ENCODE results near the gene PRRC1. TPM values are rescaled to one million over a fixed set of nuclear protein-coding genes. Genes with fewer than 3 reads are reported as not detected.
A peak's percentile ranks its signal among the peaks of the same experiment; 100 is the strongest.

The PRRC1 gene
- total RNA-seq, 2 experiments from 2014 or later: 39.4 to 44.0 TPM

DNA sequence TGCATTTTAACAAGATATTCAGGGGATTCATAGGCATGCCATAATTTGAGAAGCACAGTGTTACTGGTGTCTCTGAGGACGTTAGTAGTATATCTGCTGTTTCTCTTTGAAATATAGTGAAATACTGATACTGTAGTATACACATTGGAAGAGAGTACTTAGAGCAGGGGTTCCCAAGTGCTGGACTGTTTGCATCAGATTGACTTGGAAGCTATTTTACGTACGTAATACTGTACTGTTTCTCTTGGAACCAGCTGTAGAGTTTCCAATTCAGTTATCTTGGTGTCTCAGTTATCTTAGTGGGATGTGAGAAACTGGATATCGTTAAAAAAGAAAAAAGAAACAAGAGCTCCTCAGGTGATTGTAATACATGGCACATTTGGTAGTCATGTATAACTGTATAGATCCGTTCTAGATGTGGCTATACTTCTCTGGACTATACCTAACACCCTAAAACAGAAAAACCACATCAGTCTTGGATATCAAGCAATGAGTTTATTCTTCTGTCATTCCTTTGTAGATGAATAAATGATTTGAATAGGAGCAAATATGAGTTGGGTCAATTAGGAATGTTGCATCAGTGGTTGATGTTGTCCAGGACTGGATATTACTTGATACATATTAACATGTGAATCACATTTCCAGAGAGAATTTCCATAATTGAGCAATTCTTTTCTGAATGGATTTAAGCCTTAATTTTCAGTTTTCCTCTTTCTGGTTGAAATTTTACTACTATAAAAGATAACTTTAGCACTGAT lies 33.4 kb downstream of the PRRC1 start:
- ChIA-PET CTCF (interaction anchor here (0.9 kb wide), 1 partner anchor 13 kb away, joined by 4 read pairs; no protein-coding TSS in a partner anchor), POLR2A (no interaction called here)
- Mint-ChIP-seq H3K27me3 (no peaks in the 10 kb centered on the region), H3K27ac (no peak overlapping the region), H3K4me1 (ENCODE audit: low read depth) (peaks cover 7% of the 10 kb centered on the region), H3K9me3 (no peaks in the 10 kb centered on the region), H3K36me3 (peaks cover 35% of the 10 kb centered on the region), H3K4me3 (no peak overlapping the region)
- DNase-seq: no peak
- intact Hi-C loops (cut with micrococcal nuclease): no loop called here

DNA sequence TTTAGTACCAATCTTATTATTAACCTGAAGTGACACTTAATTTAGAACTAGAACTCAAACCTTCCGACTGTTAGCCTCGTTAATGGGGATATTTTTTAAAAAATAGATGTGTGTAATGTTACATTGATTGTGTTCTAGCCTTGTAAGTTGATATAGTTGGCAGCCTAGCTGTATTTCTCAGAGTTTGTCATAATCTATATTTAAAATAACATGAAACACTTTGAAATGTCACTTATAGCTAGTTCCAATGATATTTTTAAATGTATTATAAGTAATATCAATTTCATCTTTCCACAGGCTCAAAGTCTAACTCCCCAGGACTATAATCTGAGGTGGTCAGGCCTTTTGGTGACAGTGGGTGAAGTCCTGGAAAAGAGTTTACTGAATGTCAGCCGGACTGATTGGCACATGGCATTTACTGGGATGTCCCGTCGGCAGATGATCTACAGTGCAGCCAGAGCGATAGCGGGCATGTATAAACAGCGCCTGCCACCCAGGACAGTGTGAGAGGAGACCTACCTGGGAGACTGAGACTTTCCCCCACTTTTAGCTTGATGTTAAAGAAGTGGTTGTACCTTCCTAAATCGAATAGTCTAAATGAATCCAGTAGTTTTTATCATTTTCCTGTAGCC lies 34.1 kb downstream of the PRRC1 start:
- peaks cover 30% of the 10 kb centered on the region for H3K36me3 Mint-ChIP-seq
- ChIA-PET POLR2A (no interaction called here), CTCF (no interaction called here)
- H3K27ac Mint-ChIP-seq: no peak overlapping the region
- H3K27me3 Mint-ChIP-seq: no peaks in the 10 kb centered on the region
- no peak for DNase-seq
- H3K4me3 Mint-ChIP-seq: no peak overlapping the region
- intact Hi-C loops (cut with micrococcal nuclease): no loop called here
- no peaks in the 10 kb centered on the region for H3K9me3 Mint-ChIP-seq
- H3K4me1 Mint-ChIP-seq (ENCODE audit: low read depth): no peaks in the 10 kb centered on the region

DNA sequence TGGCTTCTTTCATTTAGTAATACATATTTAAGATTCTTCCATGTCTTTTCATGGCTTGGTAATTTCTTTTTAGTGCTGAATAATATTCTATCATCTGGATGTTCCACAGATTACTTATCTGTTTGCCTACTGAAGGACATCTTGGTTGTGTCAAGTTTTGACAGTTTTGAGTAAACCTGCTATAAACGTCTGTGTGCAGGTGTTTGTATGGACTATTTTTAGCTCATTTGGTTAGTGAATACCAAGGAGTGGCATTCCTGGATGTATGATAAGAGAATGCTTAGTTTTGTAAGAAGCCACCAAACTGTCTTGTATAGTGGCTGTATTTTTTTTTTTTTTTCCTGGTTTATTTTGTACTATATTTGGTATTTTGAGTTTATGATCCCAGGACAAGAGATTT lies 38.4 kb downstream of the PRRC1 start:
- no peaks in the 10 kb centered on the region for H3K4me1 Mint-ChIP-seq (ENCODE audit: low read depth)
- no peak for DNase-seq
- no peak overlapping the region for H3K27ac Mint-ChIP-seq
- CTCF ChIA-PET: no interaction called here
- H3K9me3 Mint-ChIP-seq: no peaks in the 10 kb centered on the region
- H3K27me3 Mint-ChIP-seq: no peaks in the 10 kb centered on the region
- no peak overlapping the region for H3K4me3 Mint-ChIP-seq
- intact Hi-C loops (cut with micrococcal nuclease): no loop called here
- POLR2A ChIA-PET: no interaction called here
- peaks cover 21% of the 10 kb centered on the region for H3K36me3 Mint-ChIP-seq

DNA sequence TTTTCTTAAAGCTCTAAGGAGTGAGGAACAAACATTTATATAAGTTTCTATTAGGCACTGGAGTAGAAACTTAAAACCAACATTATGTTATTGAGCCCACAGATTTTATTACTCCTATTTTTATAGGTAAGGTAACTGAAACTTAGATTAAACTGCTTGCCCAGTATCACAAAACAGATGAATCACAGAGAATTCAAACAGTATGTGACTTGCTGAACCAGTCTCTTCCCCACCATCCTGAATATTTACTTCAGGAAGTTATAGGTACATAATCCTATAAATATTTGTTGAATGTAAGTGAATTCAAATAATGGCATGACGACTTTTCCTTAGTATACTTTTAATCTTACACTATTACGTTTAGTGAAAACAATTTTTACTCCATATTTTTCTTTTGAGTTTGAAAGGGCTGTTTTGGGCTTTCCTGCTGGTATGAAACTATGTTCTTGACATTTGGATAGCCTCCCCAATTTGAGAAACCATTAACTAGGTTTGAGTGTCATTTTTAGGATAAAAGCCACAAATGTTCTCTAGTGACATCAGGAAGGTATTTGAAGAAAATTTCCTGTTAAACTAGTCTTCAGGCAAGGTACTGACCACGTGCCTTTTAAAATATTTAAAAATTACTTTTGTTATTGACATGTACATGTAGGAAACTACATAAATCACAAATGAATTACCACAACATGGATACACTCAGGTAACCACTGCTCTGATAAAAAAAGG lies 39.3 kb downstream of the PRRC1 start:
- Mint-ChIP-seq H3K4me1 (ENCODE audit: low read depth) (no peaks in the 10 kb centered on the region), H3K4me3 (no peak overlapping the region), H3K27me3 (no peaks in the 10 kb centered on the region), H3K9me3 (no peaks in the 10 kb centered on the region), H3K27ac (no peak overlapping the region), H3K36me3 (peaks cover 18% of the 10 kb centered on the region)
- ChIA-PET CTCF (no interaction called here), POLR2A (no interaction called here)
- intact Hi-C loops (cut with micrococcal nuclease): no loop called here
- no peak for DNase-seq

DNA sequence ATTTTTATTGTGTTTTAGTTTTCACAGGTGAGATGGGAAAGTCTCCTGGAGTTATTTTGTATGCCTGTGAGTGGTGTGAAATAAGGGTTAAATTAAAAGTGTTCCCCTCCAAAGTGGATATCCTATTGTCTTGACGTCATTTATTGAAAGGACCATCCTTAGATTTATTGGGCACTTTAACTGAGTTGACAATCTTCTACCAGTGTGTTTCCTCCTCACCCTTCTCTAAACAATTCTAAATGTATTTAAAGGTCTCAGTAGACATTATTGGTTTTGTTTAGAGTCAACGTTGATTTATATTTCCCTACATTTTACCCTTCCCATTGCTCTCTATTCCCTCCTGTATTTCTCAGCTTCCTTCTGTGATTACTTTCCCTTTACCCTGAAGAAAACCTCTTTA lies 40.8 kb downstream of the PRRC1 start:
- no peaks in the 10 kb centered on the region for H3K9me3 Mint-ChIP-seq
- intact Hi-C loops (cut with micrococcal nuclease): no loop called here
- H3K27me3 Mint-ChIP-seq: no peaks in the 10 kb centered on the region
- no peak overlapping the region for H3K4me3 Mint-ChIP-seq
- ChIA-PET POLR2A (no interaction called here), CTCF (no interaction called here)
- H3K36me3 Mint-ChIP-seq: peaks cover 14% of the 10 kb centered on the region
- DNase-seq: no peak
- no peaks in the 10 kb centered on the region for H3K4me1 Mint-ChIP-seq (ENCODE audit: low read depth)
- H3K27ac Mint-ChIP-seq: no peak overlapping the region

DNA sequence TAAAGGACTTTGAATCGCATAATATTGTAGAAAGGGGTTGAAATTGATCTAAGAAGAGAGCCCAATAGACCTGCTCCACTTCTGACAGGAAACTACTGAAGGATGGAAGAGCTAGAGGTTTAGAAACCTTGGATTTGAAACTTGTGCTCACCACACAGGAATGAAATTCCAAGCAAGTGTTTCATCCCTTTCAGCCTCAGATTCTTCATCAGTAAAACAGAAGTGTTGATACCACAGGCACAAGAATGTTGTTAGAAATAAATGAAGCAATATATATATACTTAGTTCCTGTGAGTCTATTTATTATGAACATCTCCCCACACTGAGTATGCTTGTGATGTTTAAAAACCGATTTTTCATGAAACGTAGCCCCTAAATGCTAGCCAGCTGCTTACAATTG lies 43.8 kb downstream of the PRRC1 start:
- ChIA-PET CTCF (interaction anchor here (1.1 kb wide), 1 partner anchor 640 kb away, joined by 4 read pairs; no protein-coding TSS in a partner anchor), POLR2A (no interaction called here)
- H3K9me3 Mint-ChIP-seq: no peaks in the 10 kb centered on the region
- H3K4me3 Mint-ChIP-seq: no peak overlapping the region
- intact Hi-C loops (cut with micrococcal nuclease): loop anchor here (5.0 to 10.0 kb wide), 4 partner anchors 196 to 1286 kb away; partner anchors contain the start of gene SLC12A2
- peaks cover 2% of the 10 kb centered on the region for H3K4me1 Mint-ChIP-seq (ENCODE audit: low read depth)
- peaks cover 13% of the 10 kb centered on the region for H3K27me3 Mint-ChIP-seq
- peaks cover 2% of the 10 kb centered on the region for H3K36me3 Mint-ChIP-seq
- H3K27ac Mint-ChIP-seq: no peak overlapping the region
- DNase-seq: no peak

DNA sequence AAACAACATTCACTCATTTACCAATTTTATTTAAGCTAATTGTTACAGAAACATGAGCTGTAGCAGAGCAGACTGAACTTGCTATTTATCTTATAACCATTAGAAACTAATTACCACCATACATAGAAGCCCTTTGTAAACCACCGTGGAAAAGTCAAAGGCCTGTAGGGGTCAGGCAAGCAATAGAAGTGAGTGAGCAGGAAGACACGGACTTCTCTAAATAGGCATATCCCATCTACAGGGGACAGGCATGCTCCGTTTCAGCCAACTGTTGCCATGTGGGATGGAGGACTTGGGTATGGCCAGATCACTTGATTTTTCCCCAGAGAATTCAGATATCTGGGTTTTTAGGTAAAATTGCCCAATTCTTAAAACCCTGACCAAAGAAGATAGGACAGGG lies 44.8 kb downstream of the PRRC1 start:
- ChIA-PET POLR2A (no interaction called here), CTCF (no interaction called here)
- Mint-ChIP-seq H3K4me1 (ENCODE audit: low read depth) (peaks cover 4% of the 10 kb centered on the region), H3K4me3 (no peak overlapping the region), H3K27me3 (peaks cover 18% of the 10 kb centered on the region), H3K36me3 (peaks cover 2% of the 10 kb centered on the region), H3K27ac (no peak overlapping the region), H3K9me3 (no peaks in the 10 kb centered on the region)
- no peak for DNase-seq
- intact Hi-C loops (cut with micrococcal nuclease): loop anchor here (5.0 to 10.0 kb wide), 4 partner anchors 195 to 1285 kb away; partner anchors contain the start of gene SLC12A2

DNA sequence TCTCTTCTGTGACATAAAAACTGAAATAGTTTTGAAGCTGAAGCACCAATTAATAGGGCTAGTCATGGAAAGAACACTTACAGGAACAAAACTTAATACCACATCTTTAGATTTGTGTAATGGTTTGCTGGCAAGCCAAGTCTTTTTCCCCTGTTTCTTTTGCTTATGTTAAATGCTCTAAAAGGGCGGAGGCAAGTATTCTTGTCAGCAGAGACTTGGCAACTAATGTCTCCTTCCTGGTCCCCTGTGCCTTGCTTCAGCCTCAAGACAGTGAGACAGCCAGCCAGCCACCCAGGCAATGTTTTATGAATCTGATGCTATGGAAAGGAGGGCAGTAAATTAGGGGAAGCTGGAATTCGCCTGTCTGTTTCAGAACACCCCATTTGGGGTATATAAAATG lies 45.7 kb downstream of the PRRC1 start:
- Mint-ChIP-seq H3K27ac (no peak overlapping the region), H3K36me3 (peaks cover 2% of the 10 kb centered on the region), H3K4me3 (no peak overlapping the region), H3K4me1 (ENCODE audit: low read depth) (peaks cover 5% of the 10 kb centered on the region), H3K27me3 (peaks cover 22% of the 10 kb centered on the region), H3K9me3 (no peaks in the 10 kb centered on the region)
- intact Hi-C loops (cut with micrococcal nuclease): loop anchor here (5.0 to 10.0 kb wide), 4 partner anchors 194 to 1284 kb away; partner anchors contain the start of gene SLC12A2
- no peak for DNase-seq
- POLR2A ChIA-PET: no interaction called here
- CTCF ChIA-PET: interaction anchor here (0.6 to 1.9 kb wide), 5 partner anchors 16 to 638 kb away, joined by 3 to 13 read pairs (median 3); no protein-coding TSS in a partner anchor

DNA sequence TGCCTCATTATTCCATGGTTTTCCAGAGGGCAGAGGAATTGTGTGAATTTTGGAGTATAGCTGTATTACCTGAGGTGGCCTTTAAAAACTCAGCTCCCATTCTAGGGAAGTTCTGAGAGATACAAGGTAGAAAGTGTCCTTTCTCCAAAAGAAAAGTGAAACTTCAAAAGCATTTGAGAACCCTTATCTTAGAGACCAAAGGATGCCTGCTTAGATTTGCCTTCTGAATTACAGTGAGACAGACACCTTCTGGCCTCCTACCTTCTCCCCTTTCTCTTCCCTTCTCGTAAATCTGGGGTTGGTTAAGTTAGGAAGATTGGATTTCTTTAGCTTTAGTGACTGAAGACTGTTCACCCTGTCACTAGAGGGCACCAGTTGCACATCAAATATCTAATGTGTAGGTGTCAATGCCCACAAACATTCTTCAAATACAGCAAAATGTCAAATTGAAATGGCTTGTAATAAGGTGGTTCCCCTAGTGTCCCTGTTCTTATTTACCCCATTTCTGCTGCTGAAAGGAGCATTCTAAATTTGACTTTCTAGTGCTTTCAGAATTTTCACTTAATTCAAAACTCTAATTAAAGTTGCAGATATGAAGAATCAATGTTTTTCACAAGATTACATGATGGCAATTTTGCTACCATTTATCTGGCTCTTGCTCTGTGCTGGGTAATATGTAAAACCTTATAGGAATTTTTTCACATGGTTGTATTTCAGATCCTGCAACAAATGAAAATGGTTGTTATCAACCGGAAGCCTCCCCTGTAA lies 46.7 kb downstream of the PRRC1 start:
- Mint-ChIP-seq H3K36me3 (no peaks in the 10 kb centered on the region), H3K27me3 (peaks cover 26% of the 10 kb centered on the region), H3K4me3 (no peak overlapping the region), H3K4me1 (ENCODE audit: low read depth) (peaks cover 5% of the 10 kb centered on the region), H3K27ac (no peak overlapping the region), H3K9me3 (no peaks in the 10 kb centered on the region)
- intact Hi-C loops (cut with micrococcal nuclease): loop anchor here (1.0 to 10.0 kb wide), 6 partner anchors 193 to 1283 kb away; partner anchors contain the start of gene SLC12A2
- DNase-seq: peak; percentile 38
- POLR2A ChIA-PET: interaction anchor here (0.6 kb wide), 1 partner anchor 1110 kb away, joined by 3 read pairs; no protein-coding TSS in a partner anchor
- CTCF ChIA-PET: interaction anchor here (0.6 to 2.0 kb wide), 18 partner anchors 11 to 935 kb away, joined by 3 to 13 read pairs (median 3); no protein-coding TSS in a partner anchor

DNA sequence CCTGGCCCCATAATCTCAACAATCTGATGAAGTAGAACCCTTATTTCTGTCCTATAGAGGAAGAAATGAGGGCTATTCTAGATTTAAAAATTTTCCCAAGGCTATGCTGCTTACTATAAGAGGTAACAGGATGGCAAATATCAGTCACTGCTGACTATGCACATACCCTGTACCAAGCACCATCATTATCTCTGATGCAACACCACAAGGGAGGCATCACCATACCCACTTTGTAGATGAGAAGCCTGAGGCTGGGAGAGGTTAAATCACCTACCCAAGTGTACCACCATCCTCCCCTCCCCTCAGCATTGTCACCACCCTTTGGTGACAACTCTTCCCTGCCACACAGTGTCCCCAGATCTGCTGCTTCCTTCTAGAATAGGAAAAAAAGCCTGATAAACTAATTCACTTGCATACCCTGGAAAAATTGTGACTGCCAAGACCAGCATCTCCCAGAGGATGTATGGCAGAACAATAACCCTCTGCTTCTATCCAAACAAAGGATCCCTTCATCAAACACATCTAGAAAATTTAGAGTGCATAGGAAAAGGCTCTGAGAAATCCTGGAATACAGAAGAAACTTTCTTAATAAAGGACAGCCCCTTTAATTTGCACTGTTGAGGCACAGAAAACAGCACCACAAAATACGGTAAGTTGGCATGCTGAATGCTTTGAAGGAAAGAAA lies 48.3 kb downstream of the PRRC1 start:
- ChIA-PET POLR2A (no interaction called here), CTCF (interaction anchor here (1.2 to 2.0 kb wide), 2 partner anchors 70 to 636 kb away, joined by 3 to 11 read pairs; no protein-coding TSS in a partner anchor)
- no peak for DNase-seq
- peaks cover 5% of the 10 kb centered on the region for H3K4me1 Mint-ChIP-seq (ENCODE audit: low read depth)
- H3K27me3 Mint-ChIP-seq: peaks cover 26% of the 10 kb centered on the region
- H3K27ac Mint-ChIP-seq: no peak overlapping the region
- H3K9me3 Mint-ChIP-seq: no peaks in the 10 kb centered on the region
- H3K36me3 Mint-ChIP-seq: no peaks in the 10 kb centered on the region
- H3K4me3 Mint-ChIP-seq: no peak overlapping the region
- intact Hi-C loops (cut with micrococcal nuclease): loop anchor here (2.0 to 10.0 kb wide), 2 partner anchors 339 to 1109 kb away; no protein-coding TSS in a partner anchor
